ENCODE results near the gene RPS19BP1. TPM values are rescaled to one million over a fixed set of nuclear protein-coding genes. Genes with fewer than 3 reads are reported as not detected.

The RPS19BP1 gene
- total RNA-seq, 1 experiment from 2014 or later: 102 TPM

- DNase-seq (ENCODE audit: low spot score): no peak
- ChIA-PET CTCF (interaction anchor here (1.0 kb wide), 1 partner anchor 46 kb away, joined by 3 read pairs; no protein-coding TSS in a partner anchor), POLR2A (interaction anchor here (0.6 kb wide), 1 partner anchor 36 kb away, joined by 6 read pairs; no protein-coding TSS in a partner anchor)
- H3K4me3 Mint-ChIP-seq: no peak overlapping the region
- H3K36me3 Mint-ChIP-seq: no peaks in the 10 kb centered on the region
- TF ChIP-seq STAT6 (CRISPR knock-in tag; conservative IDR thresholded peaks at IDR 0.05; ENCODE audit: low read depth) (no peak), FOXP1 (CRISPR knock-in tag; IDR thresholded peaks at IDR 0.05; ENCODE audit: borderline replicate concordance) (no peak)
- no peaks in the 10 kb centered on the region; the same call in 1 of the 2 replicates for H3K27me3 Mint-ChIP-seq (ENCODE audit: low read depth)
- peaks cover 12% of the 10 kb centered on the region for H3K4me1 Mint-ChIP-seq
- no peak overlapping the region for H3K27ac Mint-ChIP-seq
- H3K9me3 Mint-ChIP-seq: peaks cover 3% of the 10 kb centered on the region
- no peak for ATAC-seq
Observed at GRCh38 chr22:39577900-39578299, 45.4 kb upstream of the RPS19BP1 start.

GRCh38 chr22:39577366-39577765 lies 44.8 kb upstream of the RPS19BP1 start:
- Mint-ChIP-seq H3K4me1 (peaks cover 12% of the 10 kb centered on the region), H3K27me3 (ENCODE audit: low read depth) (no peaks in the 10 kb centered on the region; the same call in 1 of the 2 replicates), H3K36me3 (no peaks in the 10 kb centered on the region), H3K9me3 (no peaks in the 10 kb centered on the region), H3K4me3 (no peak overlapping the region), H3K27ac (no peak overlapping the region)
- DNase-seq (ENCODE audit: low spot score): no peak
- POLR2A ChIA-PET: interaction anchor here (0.8 kb wide), 1 partner anchor 8 kb away, joined by 4 read pairs; no protein-coding TSS in a partner anchor
- CTCF ChIA-PET: interaction anchor here (1.0 to 1.5 kb wide), 3 partner anchors 18 to 47 kb away, joined by 3 to 5 read pairs (median 5); no protein-coding TSS in a partner anchor
- ATAC-seq: no peak
- TF ChIP-seq USF2 (CRISPR knock-in tag; IDR thresholded peaks at IDR 0.05) (no peak), IRF2 (CRISPR knock-in tag; IDR thresholded peaks at IDR 0.05; ENCODE audit: borderline replicate concordance, low read depth) (no peak), GRHL2 (CRISPR knock-in tag; IDR thresholded peaks at IDR 0.05; ENCODE audit: insufficient replicate concordance, severe bottlenecking) (no peak), NR3C1 (CRISPR knock-in tag; conservative IDR thresholded peaks at IDR 0.05; ENCODE audit: low read depth) (no peak), ARID4B (CRISPR knock-in tag; IDR thresholded peaks at IDR 0.05; ENCODE audit: borderline replicate concordance) (no peak), CDX4 (CRISPR knock-in tag; IDR thresholded peaks at IDR 0.05; ENCODE audit: borderline replicate concordance) (no peak), GTF2I (CRISPR knock-in tag; conservative IDR thresholded peaks at IDR 0.05) (no peak), HMGA2 (CRISPR knock-in tag; IDR thresholded peaks at IDR 0.05) (no peak), EMX1 (CRISPR knock-in tag; IDR thresholded peaks at IDR 0.05) (no peak), ZNF281 (CRISPR knock-in tag; IDR thresholded peaks at IDR 0.05) (no peak), JAZF1 (CRISPR knock-in tag; IDR thresholded peaks at IDR 0.05) (no peak), MAX (CRISPR knock-in tag; IDR thresholded peaks at IDR 0.05) (no peak), NFE2L1 (CRISPR knock-in tag; IDR thresholded peaks at IDR 0.05) (no peak), PREB (CRISPR knock-in tag; IDR thresholded peaks at IDR 0.05; ENCODE audit: borderline replicate concordance) (no peak), ZMAT4 (CRISPR knock-in tag; IDR thresholded peaks at IDR 0.05) (no peak), ATF2 (CRISPR knock-in tag; IDR thresholded peaks at IDR 0.05; ENCODE audit: borderline replicate concordance, low read depth) (no peak)

Data from WTC11 (cell line).